Brain microvascular endothelial cell (primary cell): ENCODE data around the gene SECTM1.

ENCODE experiments used
- DNase-seq: peaks from one replicate; pipeline ENCODE4 v3.0.0-alpha.2; 2020
- H3K27ac ChIP-seq: fragments of 250-450 bp; sonication (Bioruptor Pico); 2 replicates; pipeline ENCODE4 v1.5.1; 2020; ENCODE audit warnings: mild to moderate bottlenecking, moderate library complexity
- H3K27me3 ChIP-seq: fragments of 250-450 bp; sonication (Bioruptor Pico); replicated peaks from 2 replicates; pipeline ENCODE4 v1.5.1; 2020; ENCODE audit warnings: mild to moderate bottlenecking
- H3K36me3 ChIP-seq: fragments of 250-450 bp; sonication (Bioruptor Pico); replicated peaks from 2 replicates; pipeline ENCODE4 v1.5.1; 2020; ENCODE audit warnings: mild to moderate bottlenecking
- H3K4me3 ChIP-seq: 2 replicates; pipeline ENCODE4 v1.5.1; 2011; ENCODE audit warnings: low read depth, mild to moderate bottlenecking, control low read depth, low read length, moderate library complexity
- CTCF ChIP-seq: IDR thresholded peaks from 2 replicates; pipeline ENCODE4 v1.5.1; 2011; ENCODE audit warnings: low read depth, mild to moderate bottlenecking, moderate library complexity, low read length, control low read depth, inconsistent platforms; ENCODE audit errors: missing control alignments
- in situ Hi-C: cut with HindIII; loops from 2 replicates; pipeline ENCODE4 v1.10.0; 2017; ENCODE audit warnings: low sequenced_read_pairs, low pct_ligation_motif_present

Gene SECTM1

GRCh38 chr17:82318169-82318498 lies 15.4 kb downstream of the SECTM1 start:
- DNase-seq, result no peak
- Histone ChIP-seq H3K4me3 (no peak overlapping the region), H3K27ac (no peak overlapping the region), H3K27me3 (peaks cover 34% of the 10 kb centered on the region), H3K36me3 (no peaks in the 10 kb centered on the region)
- no peak for TF ChIP-seq CTCF
- in situ Hi-C loops, result no loop called here

- H3K27me3 ChIP-seq, result peaks cover 34% of the 10 kb centered on the region
- in situ Hi-C loops, result no loop called here
- DNase-seq, result no peak
These were observed 16.0 kb downstream of the SECTM1 start, which contains the start of gene CD7 for GRCh38 chr17:82317394-82318168. Gene CD7 (minus strand): TSS chr17:82317608. CDS start chr17:82317495, 113 bp downstream.

GRCh38 chr17:82316651-82317393 lies 16.7 kb downstream of the SECTM1 start:
- in situ Hi-C loops, result no loop called here
- Histone ChIP-seq H3K4me3 (no peak overlapping the region), H3K36me3 (no peaks in the 10 kb centered on the region), H3K27ac (no peak overlapping the region), H3K27me3 (peaks cover 29% of the 10 kb centered on the region)
- TF ChIP-seq CTCF, result no peak
- DNase-seq, result no peak

More at GRCh38 chr17:82317394-82318168, 16.0 kb downstream of the SECTM1 start, which contains the start of gene CD7:
- no peak for TF ChIP-seq CTCF
- Histone ChIP-seq H3K4me3 (no peak within 1 kb of the TSS), H3K27ac (no peak within 1 kb of the TSS), H3K36me3 (no peaks in the 10 kb centered on the region)

GRCh38 chr17:82315703-82316358 lies 17.7 kb downstream of the SECTM1 start:
- Histone ChIP-seq H3K27me3 (peaks cover 29% of the 10 kb centered on the region), H3K27ac (no peak overlapping the region), H3K36me3 (no peaks in the 10 kb centered on the region), H3K4me3 (no peak overlapping the region)
- TF ChIP-seq CTCF, result no peak
- no peak for DNase-seq
- in situ Hi-C loops, result no loop called here

- Histone ChIP-seq H3K27me3 (peaks cover 29% of the 10 kb centered on the region), H3K36me3 (no peaks in the 10 kb centered on the region), H3K4me3 (no peak overlapping the region), H3K27ac (no peak overlapping the region)
- TF ChIP-seq CTCF, result no peak
- in situ Hi-C loops, result no loop called here
- DNase-seq, result no peak
These were observed 18.6 kb downstream of the SECTM1 start for GRCh38 chr17:82314727-82315605.
